ENCODE data around the gene GRIP1. TPM values are rescaled to one million over a fixed set of nuclear protein-coding genes. Genes with fewer than 3 reads are reported as not detected.

GRIP1 gene
- total and polyA plus RNA-seq, 10 of the 15 experiments (the other 5 are each of a cell fraction or from before 2014, with no cell fraction given): 0.05 to 0.85 (median 0.50) TPM; not detected in 7

DNA sequence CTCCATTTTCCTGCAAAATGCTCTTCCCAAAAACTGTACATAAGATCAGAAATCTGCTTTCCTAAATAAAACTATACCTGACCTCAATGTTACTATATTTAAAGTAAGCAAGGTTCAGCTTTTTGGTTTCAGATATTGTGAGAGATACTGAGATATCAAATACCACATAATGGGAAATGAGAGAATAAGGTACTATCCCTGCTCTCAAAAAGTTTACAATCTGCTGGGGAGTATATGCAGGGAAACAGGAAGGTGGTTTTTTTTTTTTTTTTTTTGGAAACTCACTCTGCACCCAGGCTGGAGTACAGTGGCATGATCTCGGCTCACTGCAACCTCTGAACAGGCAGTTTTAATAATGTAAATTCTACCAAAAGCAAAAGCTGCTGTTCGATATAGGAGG is 327.6 kb downstream of the GRIP1 start (continued):
- TF ChIP-seq, protein P1, sequence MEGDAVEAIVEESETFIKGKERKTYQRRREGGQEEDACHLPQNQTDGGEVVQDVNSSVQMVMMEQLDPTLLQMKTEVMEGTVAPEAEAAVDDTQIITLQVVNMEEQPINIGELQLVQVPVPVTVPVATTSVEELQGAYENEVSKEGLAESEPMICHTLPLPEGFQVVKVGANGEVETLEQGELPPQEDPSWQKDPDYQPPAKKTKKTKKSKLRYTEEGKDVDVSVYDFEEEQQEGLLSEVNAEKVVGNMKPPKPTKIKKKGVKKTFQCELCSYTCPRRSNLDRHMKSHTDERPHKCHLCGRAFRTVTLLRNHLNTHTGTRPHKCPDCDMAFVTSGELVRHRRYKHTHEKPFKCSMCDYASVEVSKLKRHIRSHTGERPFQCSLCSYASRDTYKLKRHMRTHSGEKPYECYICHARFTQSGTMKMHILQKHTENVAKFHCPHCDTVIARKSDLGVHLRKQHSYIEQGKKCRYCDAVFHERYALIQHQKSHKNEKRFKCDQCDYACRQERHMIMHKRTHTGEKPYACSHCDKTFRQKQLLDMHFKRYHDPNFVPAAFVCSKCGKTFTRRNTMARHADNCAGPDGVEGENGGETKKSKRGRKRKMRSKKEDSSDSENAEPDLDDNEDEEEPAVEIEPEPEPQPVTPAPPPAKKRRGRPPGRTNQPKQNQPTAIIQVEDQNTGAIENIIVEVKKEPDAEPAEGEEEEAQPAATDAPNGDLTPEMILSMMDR (IDR thresholded peaks at IDR 0.05 in 2 of 3, conservative IDR thresholded peaks at IDR 0.05 in 1 of 3; ENCODE audit: control insufficient read depth in 2 of 3, extremely low read depth in 1 of 3, insufficient read depth in 1 of 3, low read depth in 3 of 3, low read length in 3 of 3): no peak
- TF ChIP-seq, protein P2, sequence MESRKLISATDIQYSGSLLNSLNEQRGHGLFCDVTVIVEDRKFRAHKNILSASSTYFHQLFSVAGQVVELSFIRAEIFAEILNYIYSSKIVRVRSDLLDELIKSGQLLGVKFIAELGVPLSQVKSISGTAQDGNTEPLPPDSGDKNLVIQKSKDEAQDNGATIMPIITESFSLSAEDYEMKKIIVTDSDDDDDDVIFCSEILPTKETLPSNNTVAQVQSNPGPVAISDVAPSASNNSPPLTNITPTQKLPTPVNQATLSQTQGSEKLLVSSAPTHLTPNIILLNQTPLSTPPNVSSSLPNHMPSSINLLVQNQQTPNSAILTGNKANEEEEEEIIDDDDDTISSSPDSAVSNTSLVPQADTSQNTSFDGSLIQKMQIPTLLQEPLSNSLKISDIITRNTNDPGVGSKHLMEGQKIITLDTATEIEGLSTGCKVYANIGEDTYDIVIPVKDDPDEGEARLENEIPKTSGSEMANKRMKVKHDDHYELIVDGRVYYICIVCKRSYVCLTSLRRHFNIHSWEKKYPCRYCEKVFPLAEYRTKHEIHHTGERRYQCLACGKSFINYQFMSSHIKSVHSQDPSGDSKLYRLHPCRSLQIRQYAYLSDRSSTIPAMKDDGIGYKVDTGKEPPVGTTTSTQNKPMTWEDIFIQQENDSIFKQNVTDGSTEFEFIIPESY (IDR thresholded peaks at IDR 0.05): no peak
- TF ChIP-seq, protein P3, sequence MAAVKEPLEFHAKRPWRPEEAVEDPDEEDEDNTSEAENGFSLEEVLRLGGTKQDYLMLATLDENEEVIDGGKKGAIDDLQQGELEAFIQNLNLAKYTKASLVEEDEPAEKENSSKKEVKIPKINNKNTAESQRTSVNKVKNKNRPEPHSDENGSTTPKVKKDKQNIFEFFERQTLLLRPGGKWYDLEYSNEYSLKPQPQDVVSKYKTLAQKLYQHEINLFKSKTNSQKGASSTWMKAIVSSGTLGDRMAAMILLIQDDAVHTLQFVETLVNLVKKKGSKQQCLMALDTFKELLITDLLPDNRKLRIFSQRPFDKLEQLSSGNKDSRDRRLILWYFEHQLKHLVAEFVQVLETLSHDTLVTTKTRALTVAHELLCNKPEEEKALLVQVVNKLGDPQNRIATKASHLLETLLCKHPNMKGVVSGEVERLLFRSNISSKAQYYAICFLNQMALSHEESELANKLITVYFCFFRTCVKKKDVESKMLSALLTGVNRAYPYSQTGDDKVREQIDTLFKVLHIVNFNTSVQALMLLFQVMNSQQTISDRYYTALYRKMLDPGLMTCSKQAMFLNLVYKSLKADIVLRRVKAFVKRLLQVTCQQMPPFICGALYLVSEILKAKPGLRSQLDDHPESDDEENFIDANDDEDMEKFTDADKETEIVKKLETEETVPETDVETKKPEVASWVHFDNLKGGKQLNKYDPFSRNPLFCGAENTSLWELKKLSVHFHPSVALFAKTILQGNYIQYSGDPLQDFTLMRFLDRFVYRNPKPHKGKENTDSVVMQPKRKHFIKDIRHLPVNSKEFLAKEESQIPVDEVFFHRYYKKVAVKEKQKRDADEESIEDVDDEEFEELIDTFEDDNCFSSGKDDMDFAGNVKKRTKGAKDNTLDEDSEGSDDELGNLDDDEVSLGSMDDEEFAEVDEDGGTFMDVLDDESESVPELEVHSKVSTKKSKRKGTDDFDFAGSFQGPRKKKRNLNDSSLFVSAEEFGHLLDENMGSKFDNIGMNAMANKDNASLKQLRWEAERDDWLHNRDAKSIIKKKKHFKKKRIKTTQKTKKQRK (IDR thresholded peaks at IDR 0.05; ENCODE audit: low read depth, low read length): no peak

DNA sequence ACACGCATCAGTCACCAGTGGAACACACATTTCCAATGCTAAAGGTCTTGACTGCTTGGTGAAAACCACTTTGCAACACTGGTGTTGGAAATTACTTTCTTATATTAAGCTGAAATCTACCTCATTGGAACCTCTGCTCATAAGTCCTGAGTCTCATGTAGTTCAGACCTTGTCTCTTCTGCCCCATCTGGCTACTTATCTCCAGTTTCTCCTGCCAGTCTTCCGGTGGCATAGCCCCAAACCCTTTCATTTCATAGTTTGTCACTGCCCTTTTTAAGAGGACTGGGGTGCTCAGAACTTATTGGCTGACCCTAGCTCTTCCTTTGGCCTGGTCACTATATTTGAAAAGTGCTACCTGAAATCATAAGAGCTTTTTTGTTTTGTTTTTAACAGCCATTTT is 332.9 kb downstream of the GRIP1 start:
- in situ Hi-C loops (cut with MboI) (no loop called here), intact Hi-C loops (cut with micrococcal nuclease; ENCODE audit: unreplicated experiment) (no loop called here)
- POLR2A ChIA-PET: interaction anchor here (0.8 kb wide), 1 partner anchor 1184 kb away, joined by 3 read pairs; no protein-coding TSS in a partner anchor
- SMC1A ChIA-PET (ENCODE audit: uncharacterized antibody, unreplicated experiment): interaction anchor here (1.0 kb wide), 1 partner anchor 63 kb away, joined by 3 read pairs; no protein-coding TSS in a partner anchor
- Histone ChIP-seq H3K9me3 (replicated peaks; ENCODE audit: control insufficient read depth, insufficient read depth, low read length) (no peaks in the 10 kb centered on the region; the same call in 2 of the 3 replicates), H3K36me3 (ENCODE audit: control insufficient read depth in 2 of 2, insufficient read depth in 2 of 2, low read length in 1 of 2) (peaks cover 1 to 5% of the 10 kb centered on the region in 2 experiments; a peak in 1 of 4 replicates), H2AFZ (ENCODE audit: control insufficient read depth, low read depth, low read length) (no peak overlapping the region), H3K27me3 (replicated peaks in 1 of 2; ENCODE audit: control insufficient read depth in 2 of 2, insufficient read depth in 2 of 2, low read length in 1 of 2) (no peaks in the 10 kb centered on the region), H4K20me1 (ENCODE audit: control insufficient read depth, insufficient read depth) (no peaks in the 10 kb centered on the region), H3K27ac (ENCODE audit: control insufficient read depth, insufficient read depth) (no peak overlapping the region), H3K79me2 (ENCODE audit: control insufficient read depth, insufficient read depth, low read length) (no peaks in the 10 kb centered on the region), H3K4me2 (ENCODE audit: control insufficient read depth, insufficient read depth) (no peak overlapping the region), H3K4me3 (no peak overlapping the region), H3K4me1 (ENCODE audit: control insufficient read depth, insufficient read depth, low read length) (no peaks in the 10 kb centered on the region), H3K9ac (ENCODE audit: control insufficient read depth, insufficient read depth, low read length) (no peak overlapping the region)
- DNase-seq (ENCODE audit: low read depth, low spot score): no peak
- WGBS (ENCODE audit: insufficient coverage, insufficient replicate concordance, low lambda C conversion rate, missing lambda C conversion rate): 100% methylated on average over 2 of the region's 2 CpGs
- FAIRE-seq: no peak
- no TSS peak for BruUV-seq (replicated peaks)
- CTCF ChIA-PET: interaction anchor here (1.2 to 1.4 kb wide), 2 partner anchors 177 to 201 kb away, joined by 3 to 4 read pairs; partner anchors contain the start of gene TMBIM4
- RAD21 ChIA-PET (ENCODE audit: unreplicated experiment): no interaction called here
- no peak for ATAC-seq
- no peak for TF ChIP-seq PAX8 (IDR thresholded peaks at IDR 0.05)
- TF ChIP-seq NFYA (IDR thresholded peaks at IDR 0.05; ENCODE audit: borderline replicate concordance, low read depth, low read length): no peak
- no peak for TF ChIP-seq NFXL1 (IDR thresholded peaks at IDR 0.05; ENCODE audit: borderline replicate concordance)
- TF ChIP-seq SREBF2 (IDR thresholded peaks at IDR 0.05; ENCODE audit: low read length): no peak
- TF ChIP-seq ZZZ3 (IDR thresholded peaks at IDR 0.05; ENCODE audit: control insufficient read depth, insufficient read length, low read depth): no peak
- TF ChIP-seq RCOR1 (conservative IDR thresholded peaks at IDR 0.05; ENCODE audit: low read depth, low read length): no peak
- TF ChIP-seq HDGF (IDR thresholded peaks at IDR 0.05): no peak
- no peak for TF ChIP-seq MEF2A (IDR thresholded peaks at IDR 0.05; ENCODE audit: insufficient read depth, low read depth, low read length)

All from GM12878 (cell line).